A673 (cell line): ENCODE data around the gene COL11A1.

Source experiments
- EZH2 ChIP-seq: fragments of 200-600 bp; sonication (generic); IDR thresholded peaks from 2 replicates; pipeline ENCODE4 v1.6.1; 2017; ENCODE audit warnings: borderline replicate concordance, low read depth, mild to moderate bottlenecking, mixed read lengths, antibody characterized with exemption, low read length; ENCODE audit not compliant: poor library complexity, severe bottlenecking
- TF ChIP-seq, protein P1 (sequence below): fragments of 300-800, 200-600 bp; sonication (generic); conservative IDR thresholded peaks from 2 replicates; pipeline ENCODE4 v1.5.1; 2017; ENCODE audit warnings: low read depth, mild to moderate bottlenecking, antibody characterized with exemption, low read length, moderate library complexity, mixed read lengths

DNA sequence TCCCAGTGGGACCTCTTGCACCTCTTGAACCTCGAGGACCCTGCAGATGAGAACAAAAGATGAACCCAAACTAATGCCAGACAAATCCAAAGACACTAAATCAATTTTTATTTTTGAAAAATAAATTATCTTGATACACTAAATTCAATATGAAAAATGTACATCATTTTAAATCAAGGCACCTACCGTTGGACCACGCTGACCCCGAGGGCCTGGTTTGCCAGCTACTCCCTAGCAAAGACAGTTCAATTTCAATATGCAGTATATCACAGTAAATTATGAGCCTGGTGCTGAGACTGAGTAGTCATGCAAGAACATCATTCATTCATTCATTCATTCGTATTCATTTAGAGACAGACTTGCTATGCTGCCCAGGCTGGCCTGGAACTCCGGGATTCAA is 129.4 kb downstream of the COL11A1 start:
- TF ChIP-seq, protein P1, sequence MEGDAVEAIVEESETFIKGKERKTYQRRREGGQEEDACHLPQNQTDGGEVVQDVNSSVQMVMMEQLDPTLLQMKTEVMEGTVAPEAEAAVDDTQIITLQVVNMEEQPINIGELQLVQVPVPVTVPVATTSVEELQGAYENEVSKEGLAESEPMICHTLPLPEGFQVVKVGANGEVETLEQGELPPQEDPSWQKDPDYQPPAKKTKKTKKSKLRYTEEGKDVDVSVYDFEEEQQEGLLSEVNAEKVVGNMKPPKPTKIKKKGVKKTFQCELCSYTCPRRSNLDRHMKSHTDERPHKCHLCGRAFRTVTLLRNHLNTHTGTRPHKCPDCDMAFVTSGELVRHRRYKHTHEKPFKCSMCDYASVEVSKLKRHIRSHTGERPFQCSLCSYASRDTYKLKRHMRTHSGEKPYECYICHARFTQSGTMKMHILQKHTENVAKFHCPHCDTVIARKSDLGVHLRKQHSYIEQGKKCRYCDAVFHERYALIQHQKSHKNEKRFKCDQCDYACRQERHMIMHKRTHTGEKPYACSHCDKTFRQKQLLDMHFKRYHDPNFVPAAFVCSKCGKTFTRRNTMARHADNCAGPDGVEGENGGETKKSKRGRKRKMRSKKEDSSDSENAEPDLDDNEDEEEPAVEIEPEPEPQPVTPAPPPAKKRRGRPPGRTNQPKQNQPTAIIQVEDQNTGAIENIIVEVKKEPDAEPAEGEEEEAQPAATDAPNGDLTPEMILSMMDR, result no peak
- TF ChIP-seq EZH2, result no peak
